ENCODE results near the gene KSR2. TPM values are rescaled to one million over a fixed set of nuclear protein-coding genes. Genes with fewer than 3 reads are reported as not detected.

KSR2 gene
- total RNA-seq, 1 experiment from 2014 or later = not detected

- ChIA-PET CTCF (no interaction called here), POLR2A (ENCODE audit: low non-redundant PET) (no interaction called here)
- BruUV-seq (replicated peaks) = no TSS peak
- H3K27ac ChIP-seq (ENCODE audit: low read depth, low read length, poor library complexity, severe bottlenecking) = no peak overlapping the region
- no peaks in the 10 kb centered on the region for H3K9me3 ChIP-seq (ENCODE audit: low read depth, low read length, poor library complexity, severe bottlenecking)
- no peak for DNase-seq (ENCODE audit: low spot score)
- no peaks in the 10 kb centered on the region for H3K36me3 ChIP-seq (ENCODE audit: insufficient read depth, low read length, poor library complexity, severe bottlenecking)
- no peak for TF ChIP-seq CTCF (conservative IDR thresholded peaks at IDR 0.05; ENCODE audit: low read depth, low read length)
- no peak overlapping the region for H3K4me3 ChIP-seq (ENCODE audit: low read depth, low read length, poor library complexity, severe bottlenecking)
- H3K27me3 ChIP-seq (replicated peaks; ENCODE audit: insufficient read depth, low read depth, low read length, poor library complexity) = no peaks in the 10 kb centered on the region
- H3K4me1 ChIP-seq (ENCODE audit: insufficient read depth, low read length, poor library complexity, severe bottlenecking) = no peaks in the 10 kb centered on the region
- intact Hi-C loops (cut with micrococcal nuclease; ENCODE audit: unreplicated experiment) = no loop called here
Measured at GRCh38 chr12:117689857-117690256, 278.9 kb downstream of the KSR2 start.

- H3K9me3 ChIP-seq (ENCODE audit: low read depth, low read length, poor library complexity, severe bottlenecking) = no peaks in the 10 kb centered on the region
- ChIA-PET CTCF (no interaction called here), POLR2A (ENCODE audit: low non-redundant PET) (no interaction called here)
- H3K36me3 ChIP-seq (ENCODE audit: insufficient read depth, low read length, poor library complexity, severe bottlenecking) = no peaks in the 10 kb centered on the region
- intact Hi-C loops (cut with micrococcal nuclease; ENCODE audit: unreplicated experiment) = no loop called here
- no peak overlapping the region for H3K4me3 ChIP-seq (ENCODE audit: low read depth, low read length, poor library complexity, severe bottlenecking)
- DNase-seq (ENCODE audit: low spot score) = no peak
- H3K27ac ChIP-seq (ENCODE audit: low read depth, low read length, poor library complexity, severe bottlenecking) = no peak overlapping the region
- TF ChIP-seq CTCF (conservative IDR thresholded peaks at IDR 0.05; ENCODE audit: low read depth, low read length) (no peak), EZH2 (IDR thresholded peaks at IDR 0.05; ENCODE audit: borderline replicate concordance, low read depth, low read length, poor library complexity, severe bottlenecking) (no peak)
- H3K4me1 ChIP-seq (ENCODE audit: insufficient read depth, low read length, poor library complexity, severe bottlenecking) = no peaks in the 10 kb centered on the region
- H3K27me3 ChIP-seq (replicated peaks; ENCODE audit: insufficient read depth, low read depth, low read length, poor library complexity) = peaks cover 3% of the 10 kb centered on the region
- no TSS peak for BruUV-seq (replicated peaks)
Measured at GRCh38 chr12:117688446-117688845, 280.3 kb downstream of the KSR2 start.

GRCh38 chr12:117686911-117687377, 281.8 kb downstream of the KSR2 start:
- Histone ChIP-seq H3K27ac (ENCODE audit: low read depth, low read length, poor library complexity, severe bottlenecking) (no peak overlapping the region), H3K9me3 (ENCODE audit: low read depth, low read length, poor library complexity, severe bottlenecking) (no peaks in the 10 kb centered on the region), H3K27me3 (replicated peaks; ENCODE audit: insufficient read depth, low read depth, low read length, poor library complexity) (peaks cover 3% of the 10 kb centered on the region), H3K36me3 (ENCODE audit: insufficient read depth, low read length, poor library complexity, severe bottlenecking) (no peaks in the 10 kb centered on the region), H3K4me1 (ENCODE audit: insufficient read depth, low read length, poor library complexity, severe bottlenecking) (no peaks in the 10 kb centered on the region), H3K4me3 (ENCODE audit: low read depth, low read length, poor library complexity, severe bottlenecking) (no peak overlapping the region)
- TF ChIP-seq CTCF (conservative IDR thresholded peaks at IDR 0.05; ENCODE audit: low read depth, low read length) = no peak
- no peak for TF ChIP-seq EZH2 (IDR thresholded peaks at IDR 0.05; ENCODE audit: borderline replicate concordance, low read depth, low read length, poor library complexity, severe bottlenecking)
- DNase-seq (ENCODE audit: low spot score) = peak; percentile 35
- ChIA-PET CTCF (no interaction called here), POLR2A (ENCODE audit: low non-redundant PET) (no interaction called here)
- intact Hi-C loops (cut with micrococcal nuclease; ENCODE audit: unreplicated experiment) = no loop called here
- no TSS peak for BruUV-seq (replicated peaks)

Measured in A673 (cell line).